H1 (cell line): ENCODE measurements around the gene ETV5. TPM values are rescaled to one million over a fixed set of nuclear protein-coding genes. Genes with fewer than 3 reads are reported as not detected.

Experiments used
- CTCF ChIA-PET: fragments of 300-600 bp; sonication (Branson Sonifier 250); formaldehyde crosslinking; loops from one replicate; lab custom pipeline; 2021; ENCODE audit not compliant: partially characterized antibody; lab: Charles Lee
- POLR2A ChIA-PET: fragments of 300-600 bp; sonication (Branson Sonifier 250); formaldehyde crosslinking; loops from one replicate; lab custom pipeline; 2021; ENCODE audit warnings: inconsistent platforms; ENCODE audit not compliant: partially characterized antibody; lab: Charles Lee
- DNase-seq, 2 experiments: peaks; one replicate each; pipeline versions ENCODE4 v3.0.0 to v3.0.0-alpha.2; 2010 to 2022; ENCODE audit warnings: low spot score in 2 of 2, low read depth in 1 of 2, mixed read lengths in 1 of 2
- FAIRE-seq: peaks from 2 replicates; lab custom pipeline; 2011; peaks lifted over from hg19 to GRCh38; lab: Jason Lieb, UNC
- H2AFZ ChIP-seq: 2 replicates; pipeline ENCODE4 v1.8.1; 2012; ENCODE audit warnings: low read length, inconsistent platforms
- H2AK5ac ChIP-seq: 2 replicates; pipeline ENCODE4 v1.6.1; 2013; ENCODE audit warnings: low read depth, low read length
- H2BK120ac ChIP-seq: replicated peaks from 2 replicates; pipeline ENCODE3; 2013; ENCODE audit warnings: low read depth, low read length, inconsistent platforms
- H2BK12ac ChIP-seq: 2 replicates; pipeline ENCODE4 v1.6.1; 2013; ENCODE audit warnings: low read depth, low read length
- H2BK15ac ChIP-seq: 2 replicates; pipeline ENCODE4 v1.6.1; 2013; ENCODE audit warnings: low read length
- H2BK20ac ChIP-seq: 2 replicates; pipeline ENCODE4 v1.6.1; 2013; ENCODE audit warnings: low read length
- H2BK5ac ChIP-seq: 2 replicates; pipeline ENCODE4 v1.6.1; 2013; ENCODE audit warnings: low read depth, low read length
- H3K14ac ChIP-seq: 2 replicates; pipeline ENCODE4 v1.6.1; 2013; ENCODE audit warnings: inconsistent platforms; ENCODE audit not compliant: insufficient read length
- H3K18ac ChIP-seq: 2 replicates; pipeline ENCODE4 v1.6.1; 2013; ENCODE audit warnings: low read length; ENCODE audit errors: extremely low read depth
- H3K23ac ChIP-seq: 2 replicates; pipeline ENCODE4 v1.6.1; 2013; ENCODE audit warnings: inconsistent platforms; ENCODE audit not compliant: insufficient read length
- H3K23me2 ChIP-seq: 2 replicates; pipeline ENCODE4 v1.6.1; 2013; ENCODE audit warnings: low read depth, low read length
- H3K27ac ChIP-seq: 2 replicates; pipeline ENCODE4 v1.6.1; 2011; ENCODE audit warnings: low read depth, low read length, inconsistent platforms
- H3K27me3 ChIP-seq, 4 experiments: replicated peaks in 1 of 4; 1 replicate in 1 of 4; 2 replicates in 3 of 4; pipeline versions ENCODE4 v1.6.1 to v1.8.1; 2011 to 2013; ENCODE audit warnings: low read length in 3 of 4, mild to moderate bottlenecking in 3 of 4, inconsistent platforms in 2 of 4, mixed read lengths in 2 of 4, moderate library complexity in 1 of 4; ENCODE audit not compliant: control insufficient read depth in 3 of 4, insufficient read depth in 3 of 4; ENCODE audit errors: extremely low read depth in 1 of 4
- H3K36me3 ChIP-seq, 4 experiments: 2 replicates each; pipeline versions ENCODE4 v1.6.1 to v1.8.1; 2011 to 2013; ENCODE audit warnings: mild to moderate bottlenecking in 4 of 4, low read length in 3 of 4, moderate library complexity in 2 of 4, control low read depth in 1 of 4, inconsistent platforms in 1 of 4; ENCODE audit not compliant: insufficient read depth in 4 of 4, control insufficient read depth in 2 of 4
- H3K4ac ChIP-seq: replicated peaks from 2 replicates; pipeline ENCODE3; 2013; ENCODE audit warnings: low read length, low read depth, mixed read lengths, inconsistent platforms; ENCODE audit not compliant: insufficient read length
- H3K4me1 ChIP-seq, 4 experiments: replicated peaks in 1 of 4; 1 replicate in 1 of 4; 2 replicates in 3 of 4; pipeline versions ENCODE4 v1.6.1 to v1.8.1; 2011 to 2013; ENCODE audit warnings: low read length in 3 of 4, inconsistent platforms in 2 of 4, mixed read lengths in 1 of 4; ENCODE audit not compliant: insufficient read depth in 4 of 4, control insufficient read depth in 3 of 4
- H3K4me2 ChIP-seq, 2 experiments: 2 replicates each; pipeline versions ENCODE4 v1.6.1 to v1.8.1; 2011 to 2013; ENCODE audit warnings: low read depth in 2 of 2, low read length in 2 of 2, control low read depth in 1 of 2, inconsistent platforms in 1 of 2, mild to moderate bottlenecking in 1 of 2; ENCODE audit not compliant: insufficient read depth in 1 of 2
- H3K4me3 ChIP-seq, 4 experiments: fragments of 200-600, 300-600 bp in 1 of 4; sonication (generic), shearing (Covaris generic), sonication (Bioruptor Twin) in 1 of 4; 2 replicates each; pipeline versions ENCODE4 v1.5.1 to v1.8.1; 2011 to 2016; ENCODE audit warnings: low read length in 4 of 4, low read depth in 3 of 4, control low read depth in 2 of 4, inconsistent platforms in 2 of 4, mild to moderate bottlenecking in 2 of 4, mixed read lengths in 1 of 4, moderate library complexity in 1 of 4; ENCODE audit not compliant: insufficient read depth in 2 of 4; ENCODE audit errors: extremely low read depth in 1 of 4
- H3K56ac ChIP-seq: replicated peaks from 2 replicates; pipeline ENCODE3; 2013; ENCODE audit warnings: low read depth, mild to moderate bottlenecking, mixed read lengths, low read length, inconsistent platforms; ENCODE audit not compliant: insufficient read length
- H3K79me1 ChIP-seq: 2 replicates; pipeline ENCODE4 v1.6.1; 2013; ENCODE audit warnings: low read depth, low read length, control low read depth
- H3K79me2 ChIP-seq, 2 experiments: 2 replicates each; pipeline versions ENCODE4 v1.6.1 to v1.8.1; 2012 to 2013; ENCODE audit warnings: low read length in 2 of 2, mild to moderate bottlenecking in 2 of 2, inconsistent platforms in 1 of 2; ENCODE audit not compliant: insufficient read depth in 2 of 2, control insufficient read depth in 1 of 2
- H3K9ac ChIP-seq, 4 experiments: replicated peaks in 1 of 4; 1 replicate in 1 of 4; 2 replicates in 3 of 4; pipeline versions ENCODE4 v1.6.1 to v1.8.1; 2011 to 2013; ENCODE audit warnings: low read depth in 3 of 4, low read length in 3 of 4, control low read depth in 2 of 4, mild to moderate bottlenecking in 2 of 4, moderate library complexity in 2 of 4, inconsistent platforms in 1 of 4; ENCODE audit errors: extremely low read depth in 1 of 4
- H3K9me3 ChIP-seq, 2 experiments: 2 replicates each; pipeline versions ENCODE4 v1.6.1 to v1.8.1; 2012 to 2013; ENCODE audit warnings: mild to moderate bottlenecking in 2 of 2, moderate library complexity in 2 of 2, control low read depth in 1 of 2, inconsistent platforms in 1 of 2, low read depth in 1 of 2, low read length in 1 of 2, mixed read lengths in 1 of 2; ENCODE audit not compliant: insufficient read depth in 2 of 2
- H4K20me1 ChIP-seq, 2 experiments: replicated peaks in 1 of 2; 2 replicates each; pipeline versions ENCODE3 to v1.8.1; 2011 to 2013; ENCODE audit warnings: inconsistent platforms in 2 of 2, low read length in 2 of 2, mild to moderate bottlenecking in 1 of 2; ENCODE audit not compliant: insufficient read depth in 2 of 2, control insufficient read depth in 1 of 2
- H4K5ac ChIP-seq: 2 replicates; pipeline ENCODE4 v1.6.1; 2013; ENCODE audit warnings: low read length, low read depth, mixed read lengths, inconsistent platforms; ENCODE audit not compliant: insufficient read length
- H4K8ac ChIP-seq: 2 replicates; pipeline ENCODE4 v1.8.0; 2013; ENCODE audit warnings: mild to moderate bottlenecking, moderate library complexity, low read length, inconsistent platforms; ENCODE audit not compliant: insufficient read depth; ENCODE audit errors: extremely low read depth
- H4K91ac ChIP-seq: replicated peaks from 2 replicates; pipeline ENCODE3; 2013; ENCODE audit warnings: low read length, mixed read lengths, inconsistent platforms; ENCODE audit not compliant: insufficient read length
- BACH1 ChIP-seq: IDR thresholded peaks from 2 replicates; pipeline ENCODE4 v1.6.1; 2012; ENCODE audit warnings: low read length, improper control_type of control experiment
- BCL11A ChIP-seq, 2 experiments: IDR thresholded peaks; one replicate each; pipeline ENCODE4 v1.6.1; 2011; ENCODE audit warnings: low read depth in 2 of 2, low read length in 2 of 2, mild to moderate bottlenecking in 2 of 2
- CREB1 ChIP-seq: IDR thresholded peaks from 2 replicates; pipeline ENCODE4 v1.6.1; 2012; ENCODE audit warnings: inconsistent platforms
- EGR1 ChIP-seq: IDR thresholded peaks from 2 replicates; pipeline ENCODE4 v1.6.1; 2011; ENCODE audit warnings: low read depth, low read length, borderline replicate concordance
- EP300 ChIP-seq, 2 experiments: IDR thresholded peaks; 1 replicate in 1 of 2; 2 replicates in 1 of 2; pipeline ENCODE4 v1.6.1; 2011 to 2012; ENCODE audit warnings: low read depth in 2 of 2, low read length in 2 of 2, mild to moderate bottlenecking in 2 of 2, borderline replicate concordance in 1 of 2, inconsistent platforms in 1 of 2, moderate library complexity in 1 of 2
- FOSL1 ChIP-seq: IDR thresholded peaks from 2 replicates; pipeline ENCODE4 v1.6.1; 2011; ENCODE audit warnings: mild to moderate bottlenecking, low read depth, low read length, moderate library complexity; ENCODE audit not compliant: insufficient read depth
- MAX ChIP-seq: IDR thresholded peaks from 2 replicates; pipeline ENCODE4 v1.6.1; 2012; ENCODE audit warnings: inconsistent platforms
- RBBP5 ChIP-seq: IDR thresholded peaks from 2 replicates; pipeline ENCODE4 v1.7.1; 2012; ENCODE audit warnings: low read depth, mild to moderate bottlenecking, inconsistent platforms, low read length, moderate library complexity, borderline replicate concordance
- RNF2 ChIP-seq: fragments of 200-900, 300-1000 bp; sonication (generic); IDR thresholded peaks from 2 replicates; pipeline ENCODE4 v1.7.1; 2016; ENCODE audit warnings: borderline replicate concordance, low read depth, mild to moderate bottlenecking, antibody characterized with exemption, low read length; ENCODE audit not compliant: poor library complexity, severe bottlenecking; ENCODE audit errors: missing control alignments
- RXRA ChIP-seq: IDR thresholded peaks from 2 replicates; pipeline ENCODE4 v1.6.1; 2011; ENCODE audit warnings: low read depth, mild to moderate bottlenecking, low read length, moderate library complexity; ENCODE audit not compliant: insufficient read depth
- SAP30 ChIP-seq: fragments of 300-600 bp; sonication (generic); IDR thresholded peaks from 2 replicates; pipeline ENCODE4 v1.7.1; 2012; ENCODE audit warnings: low read length, moderate library complexity, mild to moderate bottlenecking, inconsistent platforms; ENCODE audit not compliant: insufficient read depth, insufficient replicate concordance
- SIN3A ChIP-seq, 2 experiments: IDR thresholded peaks in 1 of 2; conservative IDR thresholded peaks in 1 of 2; 2 replicates each; pipeline ENCODE4 v1.6.1; 2011 to 2012; ENCODE audit warnings: low read length in 2 of 2, improper control_type of control experiment in 1 of 2, low read depth in 1 of 2, mild to moderate bottlenecking in 1 of 2
- TAF7 ChIP-seq: optimal IDR thresholded peaks from 2 replicates; pipeline ENCODE3; 2011; ENCODE audit warnings: low read depth, mild to moderate bottlenecking, inconsistent platforms, low read length, moderate library complexity, borderline replicate concordance
- WGBS, 2 experiments: shearing (Covaris generic) in 1 of 2; methylation state at CpG; one replicate each; pipeline versions ENCODE4 v1.1.6 to v1.1.7; 2013 to 2015; ENCODE audit warnings: low lambda C conversion rate in 2 of 2, mixed read lengths in 2 of 2, inconsistent platforms in 1 of 2, low coverage in 1 of 2, missing lambda C conversion rate in 1 of 2; ENCODE audit not compliant: insufficient replicate concordance in 2 of 2, insufficient coverage in 1 of 2, insufficient read length in 1 of 2; ENCODE audit errors: extremely low coverage in 1 of 2, missing lambda C conversion rate in 1 of 2; 5-methylcytosine and 5-hydroxymethylcytosine counted together
- polyA plus RNA-seq, 7 experiments: library from polyadenylated mRNA; depleted of rRNA in 3 of 7; stranded (reverse) in 5 of 7; unstranded in 2 of 7; fragments of >200 nt in 5 of 7; fragments of 200-250 nt in 2 of 7; gene quantifications; 1 replicate in 5 of 7; 2 replicates in 1 of 7; 4 replicates in 1 of 7; pipeline versions ENCODE4 v1.2.1 to v1.2.3, GENCODE V29; 2011 to 2013; ENCODE audit warnings: missing spikeins in 2 of 7, mixed read lengths in 2 of 7
- total RNA-seq: library from RNA; stranded (reverse); fragmentation: NEBNext Ultra II Directional; extraction: Animal tissue kit (Norgen Biotek cat#: 25700); gene quantifications from 2 replicates; pipeline ENCODE4 v1.2.1, GENCODE V29; 2021

The ETV5 gene
- total and polyA plus RNA-seq, 2 of the 8 experiments (the other 6 are each of a cell fraction or from before 2014, with no cell fraction given) = 13.1 to 36.9 TPM

- Histone ChIP-seq H2BK12ac (no peak overlapping the region), H3K79me1 (no peaks in the 10 kb centered on the region), H3K14ac (no peak overlapping the region), H3K4ac (no peak overlapping the region), H3K4me2 (no peak overlapping the region), H3K79me2 (no peaks in the 10 kb centered on the region), H2BK15ac (no peak overlapping the region), H3K9me3 (no peaks in the 10 kb centered on the region), H2AFZ (no peak overlapping the region), H3K9ac (no peak overlapping the region), H2BK20ac (no peak overlapping the region), H3K4me1 (no peaks in the 10 kb centered on the region), H3K36me3 (no peaks in the 10 kb centered on the region; a peak in 1 of 8 replicates), H3K56ac (no peak overlapping the region), H3K27me3 (no peaks in the 10 kb centered on the region), H4K5ac (no peak overlapping the region), H4K20me1 (peaks cover 0 to 2% of the 10 kb centered on the region in 2 experiments), H3K18ac (no peak overlapping the region), H2AK5ac (no peak overlapping the region), H2BK120ac (no peak overlapping the region), H4K91ac (no peak overlapping the region), H3K23ac (no peak overlapping the region), H3K23me2 (no peaks in the 10 kb centered on the region), H3K4me3 (no peak overlapping the region), H2BK5ac (no peak overlapping the region), H4K8ac (no peak overlapping the region), H3K27ac (no peak overlapping the region)
- ChIA-PET CTCF (interaction anchor here (0.6 to 1.9 kb wide), 2 partner anchors 84 to 172 kb away, joined by 3 to 6 read pairs; no protein-coding TSS in a partner anchor), POLR2A (interaction anchor here (1.4 to 2.0 kb wide), 2 partner anchors 8 to 13 kb away, joined by 4 to 5 read pairs; no protein-coding TSS in a partner anchor)
- no peak for FAIRE-seq
- WGBS, 2 experiments = 94% methylated on average over 9 of the region's 9 CpGs; no CpG with 5 or more reads in 1 of the 2 experiments
- no peak for DNase-seq
- TF ChIP-seq EP300 (IDR thresholded peaks at IDR 0.05; ENCODE audit: borderline replicate concordance in 1 of 2, low read depth in 2 of 2, low read length in 2 of 2) = no peak
- TF ChIP-seq FOSL1 = no peak
- no peak for TF ChIP-seq SIN3A (conservative IDR thresholded peaks at IDR 0.05 in 1 of 2, IDR thresholded peaks at IDR 0.05 in 1 of 2; ENCODE audit: low read depth in 1 of 2, low read length in 2 of 2)
- no peak for TF ChIP-seq RNF2
- no peak for TF ChIP-seq RBBP5
- TF ChIP-seq RXRA = no peak
- TF ChIP-seq MAX = no peak
- TF ChIP-seq CREB1 = no peak
- no peak for TF ChIP-seq TAF7
- no peak for TF ChIP-seq BCL11A (IDR thresholded peaks at IDR 0.05; ENCODE audit: low read depth in 2 of 2, low read length in 2 of 2)
- TF ChIP-seq SAP30 = no peak
- no peak for TF ChIP-seq EGR1
- no peak for TF ChIP-seq BACH1
These were observed 38.8 kb downstream of the ETV5 start for GRCh38 chr3:186070133-186070532.
